Hematopoietic multipotent progenitor cell (in vitro differentiated cells): Measurements from ENCODE around the gene TTBK2. TPM values are rescaled to one million over a fixed set of nuclear protein-coding genes. Genes with fewer than 3 reads are reported as not detected.

Experiments used
- DNase-seq, 3 donors: peaks; one replicate each; pipeline ENCODE4 v3.0.0-alpha.2; 2011 to 2015; ENCODE audit warnings: low read depth in 2 of 3, low spot score in 2 of 3
- total RNA-seq: library from RNA; depleted of rRNA; stranded (reverse); fragments of >200 nt; gene quantifications from one replicate; pipeline ENCODE4 v1.2.3, GENCODE V29; 2012

The TTBK2 gene
- total RNA-seq, 1 donor, result 9.7 TPM

- no peak for DNase-seq
These were observed 189.1 kb downstream of the TTBK2 start for GRCh38 chr15:42731461-42731860.

DNA sequence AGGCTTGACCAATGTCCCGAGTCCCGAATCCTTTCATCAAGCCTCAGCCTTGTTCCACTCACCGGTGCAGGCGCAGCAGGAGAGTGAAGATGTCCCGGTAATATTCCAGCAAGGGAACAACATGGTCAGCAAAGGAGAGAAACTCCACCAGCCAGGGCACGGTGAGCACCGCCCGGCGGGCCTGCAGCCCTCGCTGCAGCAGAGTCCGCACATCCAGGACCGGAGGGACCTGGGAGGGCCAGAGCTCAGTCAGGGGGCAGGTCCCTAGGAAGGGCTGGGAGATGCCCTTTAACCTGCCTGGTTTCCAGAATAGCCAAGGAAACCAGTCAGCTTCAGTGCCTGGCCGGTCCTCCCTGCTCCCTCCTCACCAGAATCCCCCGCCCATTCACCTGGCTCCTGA lies 190.0 kb downstream of the TTBK2 start:
- no peak for DNase-seq

DNA sequence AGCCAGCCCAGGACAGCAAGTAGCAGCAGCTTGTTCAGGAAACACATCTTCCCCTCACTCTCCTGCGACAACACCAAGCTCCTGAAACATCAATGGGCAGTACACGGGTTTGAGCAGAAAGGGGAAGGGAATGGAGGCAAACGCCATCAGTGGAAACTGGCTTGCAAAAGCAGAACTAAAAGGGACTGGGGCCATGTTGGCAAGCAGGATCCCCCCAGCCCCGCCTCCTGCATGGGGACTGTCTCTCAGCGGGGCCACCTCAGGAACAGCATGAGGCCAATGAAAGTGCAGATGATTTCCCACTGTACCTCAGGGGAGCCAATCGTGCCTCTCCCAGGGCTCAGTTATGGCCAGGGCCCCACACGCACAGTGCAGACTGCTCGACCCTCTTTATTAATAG lies 190.4 kb downstream of the TTBK2 start:
- peak in 1 of 3 donors; percentile 15 for DNase-seq

GRCh38 chr15:42729409-42729808 lies 191.2 kb downstream of the TTBK2 start:
- no peak for DNase-seq

DNA sequence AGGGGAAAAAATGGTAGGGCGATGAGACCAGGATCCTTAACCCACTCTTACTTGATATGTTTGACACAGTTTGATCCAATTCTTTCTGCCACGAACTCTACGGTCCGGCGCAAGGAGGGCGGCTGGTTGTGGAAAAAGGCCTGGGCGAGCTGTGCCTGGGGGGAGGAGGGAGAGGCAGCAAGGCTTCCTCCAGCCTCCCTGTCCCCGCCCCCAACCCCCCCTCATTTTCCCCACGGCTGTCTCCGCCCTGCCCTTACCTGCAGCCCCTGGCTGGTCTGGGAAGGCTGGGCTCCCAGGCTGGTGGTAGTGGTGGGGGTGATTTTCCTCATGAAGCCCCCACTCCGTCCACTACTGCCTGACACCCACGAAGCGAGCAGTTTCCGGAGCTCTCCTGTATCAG lies 191.6 kb downstream of the TTBK2 start:
- no peak for DNase-seq

GRCh38 chr15:42728560-42728959 lies 192.0 kb downstream of the TTBK2 start:
- no peak for DNase-seq

DNA sequence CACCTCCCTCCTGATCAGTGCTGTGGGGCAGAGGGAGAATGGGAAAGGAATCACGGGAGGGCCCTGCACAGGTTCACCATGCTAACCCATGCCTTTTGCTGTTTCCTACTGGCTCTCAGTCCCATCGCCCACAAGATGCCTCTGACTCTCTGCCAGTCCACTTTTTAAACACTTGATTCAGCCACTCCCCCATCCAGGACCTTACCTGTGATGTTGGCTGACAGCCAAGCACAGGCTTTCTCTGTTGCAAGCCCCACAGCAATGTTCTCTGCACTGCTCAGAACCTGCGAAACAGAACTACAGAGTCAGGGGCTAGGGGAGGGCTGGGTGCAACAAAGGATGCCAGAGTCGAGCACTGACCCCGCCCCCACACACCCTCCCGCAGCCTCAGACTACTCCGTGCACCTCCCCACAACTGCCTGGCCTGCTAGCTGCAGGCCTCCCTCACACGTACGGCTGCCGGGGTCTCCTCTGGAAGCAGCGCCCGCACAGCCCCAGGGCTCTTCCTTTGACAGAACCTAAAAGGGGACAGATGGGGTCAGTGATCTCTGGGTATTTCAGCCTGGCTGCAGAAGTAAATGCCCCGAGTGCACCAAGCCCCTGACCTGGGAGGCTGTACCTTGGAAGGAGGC lies 192.7 kb downstream of the TTBK2 start:
- DNase-seq, result no peak

GRCh38 chr15:42726114-42726513 lies 194.5 kb downstream of the TTBK2 start:
- no peak for DNase-seq

DNA sequence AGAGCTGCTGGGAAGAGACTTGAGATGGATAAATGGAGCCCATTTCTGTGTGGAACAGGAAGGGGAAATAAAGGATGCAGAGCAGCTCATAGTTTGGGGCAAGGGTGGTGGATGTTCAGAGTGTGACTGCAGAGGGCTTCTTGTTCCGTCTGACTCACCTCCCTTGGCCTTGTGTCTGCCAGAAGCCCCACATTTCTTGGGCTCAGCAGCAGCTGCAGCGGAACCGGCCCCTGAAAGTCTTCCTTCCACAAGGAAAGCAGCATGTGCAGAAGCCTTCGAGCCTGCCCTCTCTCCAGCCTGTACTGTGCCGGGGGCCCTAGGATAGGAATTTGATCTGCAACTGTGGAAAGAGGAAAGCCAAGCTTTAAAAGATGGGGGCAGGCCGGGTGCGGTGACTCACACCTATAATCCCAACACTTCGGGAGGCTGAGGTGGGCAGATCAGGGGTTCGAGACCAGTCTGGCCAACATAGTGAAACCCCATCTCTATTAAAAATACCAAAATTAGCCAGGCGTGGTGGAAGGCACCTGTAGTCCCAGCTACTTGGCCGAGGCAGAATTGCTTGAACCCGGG lies 195.2 kb downstream of the TTBK2 start:
- DNase-seq, result no peak

DNA sequence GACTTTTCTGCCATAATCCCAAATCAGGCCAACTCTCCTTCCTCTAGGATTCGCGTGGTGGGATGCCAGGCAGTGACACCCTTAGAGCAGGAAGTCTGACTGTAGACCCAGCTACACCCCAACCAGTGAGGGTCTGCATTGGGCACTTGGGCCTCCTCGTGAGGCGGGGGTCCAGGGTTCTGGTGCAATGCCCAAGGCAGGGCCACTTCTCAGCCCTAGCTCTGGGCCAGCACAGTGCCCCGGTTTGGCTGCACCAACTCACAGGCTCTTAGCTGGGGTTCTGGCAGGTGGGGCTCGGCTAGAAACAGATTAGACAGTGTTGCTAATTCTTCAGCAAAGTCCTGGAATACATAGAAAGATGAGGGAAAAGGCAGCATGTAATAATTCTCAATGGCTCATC lies 196.3 kb downstream of the TTBK2 start:
- DNase-seq, result no peak

GRCh38 chr15:42723068-42723467 lies 197.5 kb downstream of the TTBK2 start:
- DNase-seq, result peak in 1 of 3 donors; percentile 4

DNA sequence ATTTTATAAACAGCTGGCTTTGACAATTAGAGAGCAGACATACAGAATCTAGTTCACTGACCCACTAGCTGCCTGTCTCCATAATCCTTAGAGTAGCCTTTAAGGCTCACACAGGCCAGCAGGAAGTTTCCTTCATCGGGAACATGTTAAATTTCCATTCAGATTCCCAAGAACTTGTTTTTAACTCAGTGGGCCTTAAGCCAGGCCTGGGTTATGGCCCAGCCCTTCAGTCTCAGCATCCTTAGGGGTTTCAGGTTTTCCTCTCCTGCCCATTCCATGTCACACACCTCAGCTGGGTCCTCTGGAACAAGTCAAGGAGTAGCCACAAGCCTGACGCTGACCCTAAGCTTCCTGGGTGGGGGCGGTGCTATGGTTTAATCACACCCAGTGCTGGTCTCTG lies 198.7 kb downstream of the TTBK2 start:
- no peak for DNase-seq

- DNase-seq, result no peak
These were observed 199.6 kb downstream of the TTBK2 start for GRCh38 chr15:42721016-42721415.

DNA sequence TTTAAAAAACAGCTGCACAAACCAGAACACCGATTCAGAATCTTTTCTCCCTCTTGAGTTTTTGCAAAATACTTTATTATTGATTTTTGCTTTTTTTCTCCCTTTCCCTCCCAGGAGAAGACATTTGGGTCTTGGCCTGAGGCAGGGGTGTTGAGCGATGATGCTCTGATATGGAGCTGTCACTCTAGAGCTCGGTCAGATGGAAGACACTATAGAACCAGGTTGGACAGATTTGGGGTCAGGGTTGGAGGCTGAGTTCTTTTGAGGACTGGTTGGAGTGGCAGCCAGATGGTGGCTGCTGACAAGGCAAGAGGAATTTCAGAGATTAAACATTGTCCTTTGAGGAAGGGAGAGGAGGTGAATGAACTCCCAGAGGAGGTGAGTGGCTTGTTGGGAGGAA lies 200.5 kb downstream of the TTBK2 start:
- no peak for DNase-seq

- DNase-seq, result no peak
These were observed 201.5 kb downstream of the TTBK2 start for GRCh38 chr15:42719043-42719442.

GRCh38 chr15:42716626-42717025 lies 204.0 kb downstream of the TTBK2 start:
- DNase-seq, result no peak

DNA sequence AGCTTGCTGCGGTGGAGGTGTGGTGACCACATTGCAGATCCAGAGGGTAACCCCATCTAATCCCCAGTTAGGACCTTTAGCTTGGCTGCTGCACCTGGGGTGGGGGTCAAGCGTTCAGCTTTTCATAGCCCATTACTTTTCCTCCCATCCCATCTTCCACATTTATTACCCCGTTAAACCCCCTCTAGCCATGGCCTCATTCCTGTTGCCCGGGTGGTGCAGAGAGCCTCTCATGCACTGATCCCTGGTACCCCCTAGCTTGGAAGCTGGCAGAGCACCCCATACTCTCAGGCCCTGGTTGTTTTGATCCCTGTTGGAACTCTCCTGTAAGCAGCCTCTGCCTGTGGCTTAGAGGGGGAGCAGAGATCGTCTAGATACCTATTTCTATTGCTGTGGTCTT lies 204.5 kb downstream of the TTBK2 start:
- DNase-seq, result no peak

- DNase-seq, result no peak
These were observed 208.0 kb downstream of the TTBK2 start for GRCh38 chr15:42712584-42712983.

- DNase-seq, result no peak
These were observed 208.8 kb downstream of the TTBK2 start for GRCh38 chr15:42711746-42712145.

GRCh38 chr15:42710662-42711061 lies 209.9 kb downstream of the TTBK2 start:
- DNase-seq, result no peak

DNA sequence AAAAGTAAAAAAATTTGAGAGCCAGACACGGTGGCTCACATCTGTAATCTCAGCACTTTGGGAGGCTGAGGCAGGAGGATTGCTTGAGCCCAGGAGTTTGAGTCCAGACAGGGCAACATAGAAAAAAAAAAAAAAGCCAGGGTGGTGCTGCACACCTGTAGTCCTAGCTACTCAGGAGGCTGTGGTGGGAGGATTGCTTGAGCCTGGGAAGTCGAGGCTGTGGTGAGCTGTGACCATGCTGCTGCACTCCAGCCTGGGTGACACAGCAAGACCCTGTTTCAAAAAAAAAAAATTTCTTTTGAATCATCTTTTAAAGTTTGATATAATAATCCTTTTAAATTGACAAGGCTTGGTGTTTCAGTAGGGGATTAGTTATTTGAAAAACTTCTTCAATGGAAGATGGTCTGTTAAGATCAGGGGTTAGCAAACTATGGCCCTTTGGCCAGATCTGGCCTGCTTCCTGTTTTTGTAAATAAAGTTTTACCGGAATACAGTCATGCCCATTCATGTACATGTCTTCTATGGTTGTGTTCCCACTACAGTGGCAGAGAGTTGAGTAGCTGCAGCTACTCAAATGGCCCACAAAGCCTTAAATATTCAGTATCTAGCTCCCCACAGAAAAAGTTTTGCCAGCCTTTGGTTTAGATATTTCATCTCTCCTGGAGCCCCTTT lies 212.6 kb downstream of the TTBK2 start:
- peak in 1 of 3 donors; percentile 19 for DNase-seq

- DNase-seq, result no peak
These were observed 213.5 kb downstream of the TTBK2 start for GRCh38 chr15:42707068-42707467.
